Thyroid gland (tissue), 4 donors: Measurements from ENCODE around the gene S100A9.

Experiments used
- POLR2A ChIP-seq, 2 donors: fragments of 450-650 bp; IDR thresholded peaks; one replicate each; pipeline ENCODE4 v1.6.1; 2017; ENCODE audit warnings: antibody characterized with exemption in 2 of 2, mild to moderate bottlenecking in 2 of 2, moderate library complexity in 1 of 2
- TF ChIP-seq, protein P1 (sequence below), 6 experiments: fragments of 200-600 bp in 3 of 6; fragments of 450-650 bp in 3 of 6; sonication (generic) in 3 of 6; IDR thresholded peaks; one replicate each; pipeline ENCODE4 v1.5.1; 2016 to 2019; ENCODE audit warnings: antibody characterized with exemption in 6 of 6, mild to moderate bottlenecking in 2 of 6, inconsistent platforms in 1 of 6, moderate library complexity in 1 of 6

DNA sequence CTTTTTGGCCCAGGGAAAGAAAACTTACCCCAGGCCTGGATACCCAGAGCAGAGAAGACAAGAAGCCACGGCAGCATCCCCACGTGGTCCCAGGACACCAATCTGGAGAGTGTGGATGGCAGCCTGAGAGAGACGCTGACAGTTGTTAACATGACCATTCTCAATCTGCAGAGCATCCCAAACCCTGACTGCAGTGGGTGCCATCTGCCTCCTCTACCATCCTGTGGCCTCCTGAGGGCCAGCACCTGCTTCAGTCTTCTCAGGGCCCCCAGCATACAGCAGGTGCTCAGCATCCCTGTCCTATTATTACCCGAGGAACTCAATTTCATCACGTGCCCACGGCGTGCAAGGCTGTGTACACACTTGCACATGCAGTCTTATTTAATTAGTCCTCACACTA is 9.8 kb upstream of the S100A9 start:
- TF ChIP-seq POLR2A (IDR thresholded peaks at IDR 0.05), result no peak
- TF ChIP-seq, protein P1, sequence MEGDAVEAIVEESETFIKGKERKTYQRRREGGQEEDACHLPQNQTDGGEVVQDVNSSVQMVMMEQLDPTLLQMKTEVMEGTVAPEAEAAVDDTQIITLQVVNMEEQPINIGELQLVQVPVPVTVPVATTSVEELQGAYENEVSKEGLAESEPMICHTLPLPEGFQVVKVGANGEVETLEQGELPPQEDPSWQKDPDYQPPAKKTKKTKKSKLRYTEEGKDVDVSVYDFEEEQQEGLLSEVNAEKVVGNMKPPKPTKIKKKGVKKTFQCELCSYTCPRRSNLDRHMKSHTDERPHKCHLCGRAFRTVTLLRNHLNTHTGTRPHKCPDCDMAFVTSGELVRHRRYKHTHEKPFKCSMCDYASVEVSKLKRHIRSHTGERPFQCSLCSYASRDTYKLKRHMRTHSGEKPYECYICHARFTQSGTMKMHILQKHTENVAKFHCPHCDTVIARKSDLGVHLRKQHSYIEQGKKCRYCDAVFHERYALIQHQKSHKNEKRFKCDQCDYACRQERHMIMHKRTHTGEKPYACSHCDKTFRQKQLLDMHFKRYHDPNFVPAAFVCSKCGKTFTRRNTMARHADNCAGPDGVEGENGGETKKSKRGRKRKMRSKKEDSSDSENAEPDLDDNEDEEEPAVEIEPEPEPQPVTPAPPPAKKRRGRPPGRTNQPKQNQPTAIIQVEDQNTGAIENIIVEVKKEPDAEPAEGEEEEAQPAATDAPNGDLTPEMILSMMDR (IDR thresholded peaks at IDR 0.05), result no peak
